Neural crest cell (in vitro differentiated cells): ENCODE data around the gene PUS3. TPM values are rescaled to one million over a fixed set of nuclear protein-coding genes. Genes with fewer than 3 reads are reported as not detected.

Experiments used
- DNase-seq: peaks from one replicate; pipeline ENCODE4 v3.0.0; 2021; ENCODE audit warnings: low read depth, mixed read lengths, low spot score
- H3K27ac Mint-ChIP-seq: one replicate; pipeline ENCODE4 v1.8.0; 2021; ENCODE audit warnings: mild to moderate bottlenecking, mixed read lengths; ENCODE audit not compliant: unreplicated experiment
- H3K27me3 Mint-ChIP-seq: 2 replicates; pipeline ENCODE4 v1.8.0; 2021; ENCODE audit warnings: low read depth, mild to moderate bottlenecking, mixed read lengths
- H3K36me3 Mint-ChIP-seq: 2 replicates; pipeline ENCODE4 v1.8.0; 2021; ENCODE audit warnings: low read depth, mild to moderate bottlenecking, mixed read lengths
- H3K4me1 Mint-ChIP-seq: 2 replicates; pipeline ENCODE4 v1.8.0; 2021; ENCODE audit warnings: mixed read lengths
- H3K4me3 Mint-ChIP-seq: one replicate; pipeline ENCODE4 v1.8.0; 2021; ENCODE audit warnings: mild to moderate bottlenecking, mixed read lengths
- H3K9me3 Mint-ChIP-seq: 2 replicates; pipeline ENCODE4 v1.8.0; 2021; ENCODE audit warnings: mixed read lengths
- CTCF ChIP-seq: fragments of 200-600 bp; sonication (generic); conservative IDR thresholded peaks from 2 replicates; pipeline ENCODE4 v1.5.0; 2021; ENCODE audit warnings: antibody characterized with exemption, mild to moderate bottlenecking
- long read RNA-seq: library from polyadenylated mRNA; unstranded; transcript quantifications from one replicate; pipeline ENCODE4 v2.0.0, GENCODE V29; 2020
- total RNA-seq: library from RNA; stranded (reverse); gene quantifications from 2 replicates; pipeline ENCODE4 v1.2.1, GENCODE V29; 2021

PUS3 gene
- total RNA-seq = 14.9 and 17.4 TPM in 2 replicates
- long read RNA-seq, transcript PUS3-205 (3 exons, 1,419 nt) = minor isoform, 6 of 86 reads
- long read RNA-seq, transcript PUS3-201 (4 exons, 1,843 nt) = major isoform, 62 of 86 reads
- long read RNA-seq, partial matches to known transcripts = 2 of 86 reads
- long read RNA-seq, other reads (novel, unspliced or antisense) = 9 of 86 reads

DNA sequence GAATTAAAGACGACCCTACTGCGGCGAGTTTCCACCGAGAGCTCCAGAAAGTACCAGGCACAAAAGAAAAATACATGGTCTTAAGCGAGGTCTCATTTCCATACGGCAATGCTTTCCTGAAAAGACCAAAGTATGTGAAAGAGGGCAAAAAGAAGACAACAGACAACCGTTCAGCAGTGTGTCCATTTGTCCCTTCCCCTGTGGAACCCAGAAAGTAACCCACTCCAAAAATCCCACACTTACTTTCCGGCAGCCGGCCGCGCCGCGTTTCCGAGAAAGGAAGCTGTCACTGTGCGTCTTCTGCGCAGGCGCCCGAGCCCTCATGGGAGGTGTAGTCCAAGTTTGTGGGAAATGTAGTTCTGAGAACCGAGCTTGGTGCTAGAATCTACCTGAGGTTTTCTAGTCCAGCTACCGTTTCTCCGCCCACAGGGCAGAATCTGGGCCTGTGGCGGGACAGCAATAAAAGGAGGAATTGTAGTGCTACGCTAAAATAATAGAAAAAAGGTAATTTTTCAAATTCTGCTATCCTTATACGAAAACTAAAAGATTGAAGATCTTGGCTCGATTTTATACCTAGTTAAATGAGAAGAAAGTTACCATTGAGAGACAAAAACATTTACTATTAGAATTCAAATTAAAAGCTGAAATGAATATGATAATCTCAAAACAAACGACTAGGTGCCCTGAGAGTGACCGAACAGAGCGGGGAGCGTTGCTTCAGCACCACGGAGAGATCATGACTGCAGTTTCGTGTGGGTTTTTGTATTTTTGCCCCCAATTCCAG is at the start of gene PUS3:
TSS of gene PUS3 (minus strand) at position 280 of the 784 bp plus-strand sequence. CDS start 6,922 bp downstream, outside the sequence.
- Mint-ChIP-seq H3K27me3 (peaks cover 33% of the 10 kb centered on the region), H3K4me3 (peak within 1 kb of the TSS; percentile 98), H3K4me1 (peaks cover 21% of the 10 kb centered on the region), H3K27ac (peak within 1 kb of the TSS; percentile 86), H3K9me3 (peaks cover 5% of the 10 kb centered on the region), H3K36me3 (peaks cover 8% of the 10 kb centered on the region)
- TF ChIP-seq CTCF = no peak
- peak; percentile 80 for DNase-seq

DNA sequence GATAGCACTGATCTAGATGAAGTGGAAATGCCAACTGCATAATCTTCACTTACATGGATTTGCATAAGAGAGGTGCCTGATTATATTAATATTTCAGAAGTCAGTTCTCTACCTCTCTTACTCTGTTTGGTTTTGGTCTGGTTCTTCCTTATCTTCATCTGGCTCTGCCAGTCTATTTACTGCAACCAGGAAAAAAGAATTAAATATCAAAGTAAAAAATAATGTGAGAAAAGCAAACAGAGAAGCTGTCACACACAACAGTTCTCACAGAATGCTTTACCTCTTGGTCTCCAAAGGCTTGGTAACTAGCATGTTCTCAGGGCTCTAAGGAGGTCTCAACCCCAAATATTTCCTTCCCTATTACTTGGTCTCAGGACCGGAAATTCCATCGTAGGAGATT is 49.6 kb upstream of the PUS3 start:
- no peak for DNase-seq
- Mint-ChIP-seq H3K9me3 (no peaks in the 10 kb centered on the region), H3K27ac (no peak overlapping the region), H3K4me1 (peaks cover 7% of the 10 kb centered on the region), H3K36me3 (no peaks in the 10 kb centered on the region), H3K27me3 (peaks cover 3% of the 10 kb centered on the region), H3K4me3 (no peak overlapping the region)
- no peak for TF ChIP-seq CTCF

GRCh38 chr11:125951731-125952130 is 48.7 kb upstream of the PUS3 start:
- peak overlapping the region; percentile 4 for H3K27ac Mint-ChIP-seq
- no peak overlapping the region for H3K4me3 Mint-ChIP-seq
- DNase-seq = no peak
- H3K27me3 Mint-ChIP-seq = peaks cover 3% of the 10 kb centered on the region
- no peaks in the 10 kb centered on the region for H3K9me3 Mint-ChIP-seq
- H3K36me3 Mint-ChIP-seq = no peaks in the 10 kb centered on the region
- peaks cover 5% of the 10 kb centered on the region for H3K4me1 Mint-ChIP-seq
- TF ChIP-seq CTCF = no peak

DNA sequence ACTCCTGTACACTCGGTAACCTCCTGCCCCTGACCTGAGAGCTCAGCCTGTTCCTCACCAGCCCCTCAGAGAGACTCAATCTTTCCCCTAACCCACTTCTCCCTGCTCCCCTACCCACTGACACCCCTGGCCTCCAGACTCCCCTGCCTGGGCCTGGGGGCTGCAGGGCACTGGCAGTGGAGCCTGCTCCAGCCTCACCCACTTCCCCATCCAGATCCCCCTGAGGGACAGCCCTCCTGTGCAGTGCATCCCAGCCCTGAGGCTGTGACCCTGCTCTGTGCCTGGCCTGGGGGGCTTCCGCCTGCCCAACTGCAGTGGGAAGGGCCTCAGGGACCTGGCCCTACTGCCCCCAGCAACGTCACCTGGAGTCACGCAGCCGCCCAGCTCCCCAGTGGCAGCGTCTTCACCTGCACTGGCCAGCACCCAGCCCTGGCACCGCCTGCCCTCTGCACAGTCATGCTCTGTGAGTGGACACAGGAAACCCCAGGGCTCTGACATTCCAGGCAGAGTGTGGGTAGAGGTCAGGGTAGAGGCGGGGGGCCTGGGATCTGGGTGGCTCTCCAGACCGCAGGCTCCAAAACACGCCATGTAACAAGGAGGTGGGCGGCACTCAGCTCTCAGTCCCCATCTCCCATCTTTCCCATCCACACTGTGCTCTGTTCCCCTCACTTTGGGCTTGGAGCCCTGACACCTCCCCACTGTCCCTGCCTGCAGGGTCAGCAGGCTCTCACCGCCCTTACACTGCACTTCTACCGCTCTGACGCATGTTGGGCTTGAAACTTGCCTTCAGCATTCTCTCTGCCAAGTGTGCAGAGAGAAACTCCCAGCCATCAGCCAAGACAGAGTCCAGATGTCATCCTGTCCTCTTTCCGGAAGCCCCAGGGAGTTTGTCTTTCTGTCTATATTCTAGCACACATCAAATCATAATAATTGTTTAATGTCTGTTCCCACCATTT is 48.0 kb upstream of the PUS3 start:
- no peaks in the 10 kb centered on the region for H3K36me3 Mint-ChIP-seq
- peak overlapping the region; percentile 13 for H3K27ac Mint-ChIP-seq
- no peak for TF ChIP-seq CTCF
- peaks cover 3% of the 10 kb centered on the region for H3K27me3 Mint-ChIP-seq
- H3K9me3 Mint-ChIP-seq = no peaks in the 10 kb centered on the region
- H3K4me1 Mint-ChIP-seq = no peaks in the 10 kb centered on the region
- H3K4me3 Mint-ChIP-seq = no peak overlapping the region
- no peak for DNase-seq

GRCh38 chr11:125950178-125950490 is 47.1 kb upstream of the PUS3 start:
- Mint-ChIP-seq H3K4me3 (no peak overlapping the region), H3K27ac (no peak overlapping the region), H3K36me3 (no peaks in the 10 kb centered on the region), H3K4me1 (no peaks in the 10 kb centered on the region), H3K9me3 (no peaks in the 10 kb centered on the region), H3K27me3 (peaks cover 3% of the 10 kb centered on the region)
- no peak for DNase-seq
- no peak for TF ChIP-seq CTCF
